Inferior parietal cortex (tissue), 1 donor: ENCODE measurements around the gene GPS1.

ENCODE experiments used
- DNase-seq: peaks from one replicate; pipeline ENCODE4 v3.0.0-alpha.2; 2016; ENCODE audit errors: extremely low spot score

The GPS1 gene

GRCh38 chr17:82051776-82052637, at the start of gene GPS1, which contains the start of gene RFNG:
GPS1 (plus strand) TSS chr17:82051898; CDS start chr17:82051932, 34 bp downstream.
RFNG (minus strand) TSS chr17:82051811; CDS start chr17:82051766, 45 bp downstream.
- peak; percentile 69 for DNase-seq

DNA sequence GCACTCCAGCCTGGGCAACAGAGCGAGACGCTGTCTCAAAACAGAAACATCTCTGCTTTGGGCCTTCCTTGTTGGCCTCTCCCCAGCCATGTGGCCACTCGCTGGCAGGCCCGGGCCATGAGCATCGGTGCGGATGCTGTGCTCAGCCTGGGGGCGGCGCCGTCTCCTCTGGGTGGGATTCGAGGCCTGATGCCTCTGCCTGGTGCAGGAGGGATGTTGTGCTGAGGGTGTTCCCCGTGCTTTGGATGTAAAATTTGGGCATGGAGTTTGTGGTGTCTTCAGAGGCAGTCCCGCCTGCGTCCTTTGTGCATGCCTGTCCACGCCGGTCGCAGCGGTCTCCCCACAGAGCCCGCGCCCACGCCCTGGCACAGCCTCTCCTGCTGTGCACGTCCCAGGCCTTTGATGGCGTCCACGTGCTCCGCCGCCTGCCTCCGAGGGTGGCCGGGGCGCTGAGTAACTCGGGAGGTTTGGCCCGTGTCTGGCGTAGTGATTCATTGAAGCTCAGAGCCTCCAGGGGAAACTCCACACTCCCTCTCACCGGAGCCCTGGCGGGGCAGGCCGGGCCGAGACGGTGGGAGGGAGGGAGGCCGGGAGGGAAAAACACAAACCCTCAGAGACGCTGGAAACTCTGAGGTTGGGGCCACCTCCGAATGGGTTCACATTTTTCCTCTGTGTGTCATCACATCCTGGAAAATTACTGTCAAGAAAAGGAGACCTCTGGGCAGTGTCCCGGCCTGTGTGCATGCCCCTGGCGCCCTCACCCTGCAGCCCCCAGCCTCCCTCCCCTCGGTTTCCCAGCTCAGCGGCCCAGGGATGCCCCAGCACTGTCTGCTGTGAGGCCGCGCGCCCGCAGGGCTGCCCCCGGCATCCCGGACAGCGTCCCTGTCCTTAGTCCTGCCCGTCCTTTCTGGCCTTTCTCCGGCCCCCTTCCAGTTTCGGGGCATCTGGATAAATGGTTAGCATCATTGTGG, 48.0 kb upstream of the GPS1 start:
- no peak for DNase-seq

GRCh38 chr17:82004517-82005455, 46.9 kb upstream of the GPS1 start:
- no peak for DNase-seq

GRCh38 chr17:82005701-82006348, 45.9 kb upstream of the GPS1 start:
- DNase-seq: no peak

- DNase-seq: no peak
These were observed 45.0 kb upstream of the GPS1 start for GRCh38 chr17:82006468-82007227.

- no peak for DNase-seq
These were observed 44.5 kb upstream of the GPS1 start for GRCh38 chr17:82007228-82007494.

GRCh38 chr17:82007495-82008257, 44.0 kb upstream of the GPS1 start:
- no peak for DNase-seq

DNA sequence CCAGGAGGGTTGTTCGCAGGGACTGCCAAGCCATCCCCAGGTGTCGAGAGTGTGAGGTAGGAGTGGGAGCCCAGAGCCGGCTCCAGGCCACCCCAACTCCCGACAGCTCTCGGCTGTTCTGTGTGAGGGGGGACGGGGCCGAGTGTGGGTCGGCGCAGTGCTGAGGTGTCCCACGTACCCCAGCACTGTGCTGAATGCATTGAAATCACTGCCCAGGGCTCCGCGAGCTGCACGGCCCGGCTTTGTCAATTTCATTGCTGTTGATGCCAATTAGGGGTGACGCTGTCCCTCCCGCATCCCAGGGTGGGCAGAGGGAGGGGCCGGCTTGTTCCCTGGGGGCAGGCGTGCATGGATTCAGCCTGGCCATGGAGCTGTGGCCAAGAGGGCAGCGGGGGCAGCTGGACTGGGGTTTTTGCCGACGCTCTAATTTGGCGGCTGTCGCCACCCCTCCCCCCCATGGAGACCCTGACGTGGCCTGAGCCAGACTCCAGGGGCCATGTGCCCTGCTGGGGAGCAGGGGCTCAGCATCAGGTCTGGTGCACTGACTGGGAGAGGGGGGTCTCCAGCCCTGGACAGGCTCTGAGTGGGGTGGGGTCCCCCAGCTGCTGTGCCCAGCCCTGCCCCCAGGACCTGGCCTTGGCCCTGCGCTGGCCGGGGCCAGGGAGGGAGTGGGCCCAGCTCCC, 43.3 kb upstream of the GPS1 start:
- no peak for DNase-seq

DNA sequence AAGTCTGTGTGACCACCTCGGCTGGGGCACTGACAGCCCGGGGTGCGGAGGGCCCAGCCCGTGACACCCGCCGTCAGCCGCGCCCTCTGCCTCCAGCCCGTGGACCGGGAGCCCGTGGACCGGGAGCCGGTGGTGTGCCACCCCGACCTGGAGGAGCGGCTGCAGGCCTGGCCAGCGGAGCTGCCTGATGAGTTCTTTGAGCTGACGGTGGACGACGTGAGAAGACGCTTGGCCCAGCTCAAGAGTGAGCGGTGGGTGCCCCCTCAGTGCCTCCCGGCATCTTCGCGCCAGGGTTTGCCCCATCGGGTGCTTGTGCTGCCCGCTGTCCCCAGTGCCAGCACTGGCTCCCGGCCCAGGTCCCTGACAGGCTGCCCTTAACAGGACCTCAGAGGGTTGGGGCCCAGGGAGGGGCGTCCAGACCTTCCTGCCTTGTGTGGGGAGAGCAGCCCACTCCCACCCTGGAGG, 42.7 kb upstream of the GPS1 start:
- DNase-seq: no peak

- DNase-seq: no peak
These were observed 42.3 kb upstream of the GPS1 start for GRCh38 chr17:82009413-82009812.

GRCh38 chr17:82010575-82011525, 40.8 kb upstream of the GPS1 start:
- DNase-seq: no peak

- no peak for DNase-seq
These were observed 40.0 kb upstream of the GPS1 start for GRCh38 chr17:82011617-82012187.

GRCh38 chr17:82012261-82012639, 39.4 kb upstream of the GPS1 start:
- DNase-seq: no peak

DNA sequence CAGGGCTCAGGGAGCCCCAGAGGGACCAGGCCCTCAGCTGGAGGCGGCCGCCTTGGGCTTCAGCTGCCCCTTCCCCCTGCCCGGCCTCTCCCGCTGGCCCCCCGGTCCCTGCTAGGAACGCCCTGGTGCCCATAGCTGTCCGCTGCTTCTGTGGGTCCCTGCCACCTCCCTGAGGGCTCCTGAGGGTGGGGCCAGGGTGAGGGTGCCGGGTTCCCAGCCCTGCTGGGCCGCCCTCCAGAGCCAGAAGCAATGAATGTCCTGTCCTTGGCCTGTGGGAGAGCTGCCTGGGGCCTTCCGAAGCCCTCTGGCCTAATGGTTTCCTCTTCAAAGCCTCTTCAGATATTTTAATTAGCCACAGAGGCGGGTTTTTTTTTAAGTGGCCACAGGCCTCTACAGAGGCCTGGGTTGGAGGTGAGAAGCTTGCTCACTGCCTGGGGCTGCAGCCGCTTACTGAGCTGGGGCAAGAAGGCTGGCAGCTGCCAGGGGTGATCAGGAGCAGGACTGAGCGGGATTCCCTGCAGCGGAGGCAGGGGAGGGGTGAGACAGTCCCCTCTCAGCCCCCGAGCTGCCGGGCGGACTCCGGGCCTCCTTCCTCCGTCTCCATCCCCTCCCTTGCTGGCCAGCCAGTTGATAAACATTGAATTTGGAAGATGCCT, 38.9 kb upstream of the GPS1 start:
- no peak for DNase-seq

GRCh38 chr17:82013341-82013740, 38.4 kb upstream of the GPS1 start:
- DNase-seq: no peak

DNA sequence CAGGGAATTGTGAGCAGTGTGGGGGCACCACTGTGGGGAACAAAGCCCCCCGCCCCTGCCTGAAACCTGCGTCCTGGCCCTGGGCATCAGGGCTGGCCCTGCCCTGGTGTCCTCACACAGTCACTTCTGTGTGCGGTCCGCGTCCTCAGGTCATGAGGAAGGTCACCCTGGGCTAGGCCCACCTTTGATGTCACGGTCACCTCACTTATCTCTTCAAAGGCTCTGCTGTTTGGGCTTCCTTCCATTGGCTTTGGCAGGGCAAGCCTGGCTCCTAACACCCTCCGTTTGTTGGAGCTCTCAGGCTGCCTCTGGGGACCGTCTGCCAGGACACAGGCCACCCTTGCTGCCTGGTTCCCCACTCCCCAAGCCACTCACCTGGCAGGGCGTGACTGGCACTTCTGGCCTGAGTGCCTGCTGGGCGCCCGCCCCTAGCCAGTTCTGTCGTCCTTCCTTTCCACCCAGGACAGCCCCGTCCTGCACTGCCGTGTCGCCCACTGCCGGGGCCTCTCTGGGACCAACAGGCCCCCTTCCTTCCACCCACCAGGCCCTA, 37.9 kb upstream of the GPS1 start:
- DNase-seq: no peak

- no peak for DNase-seq
These were observed 37.3 kb upstream of the GPS1 start for GRCh38 chr17:82014432-82014831.
